HG03139 (cell line): ENCODE data around the gene ACTL10.
"Not testable (repeated sequence)": the region's sequence is repeated elsewhere in the genome, so short reads cannot be mapped to it uniquely, and the experiment has no call there.

ENCODE experiments used
- ATAC-seq: cut with Tn5 transposase; IDR thresholded peaks from one replicate; pipeline ENCODE4 v1.9.1; 2021; ENCODE audit not compliant: unreplicated experiment

The ACTL10 gene

GRCh38 chr20:33693741-33694638 is 27.2 kb downstream of the ACTL10 start:
- no peak for ATAC-seq

- no peak for ATAC-seq
Observed at GRCh38 chr20:33694639-33695012, 27.9 kb downstream of the ACTL10 start.

GRCh38 chr20:33696448-33696847 is 29.7 kb downstream of the ACTL10 start:
- ATAC-seq = no peak

- no peak for ATAC-seq
Observed at GRCh38 chr20:33697129-33697528, 30.4 kb downstream of the ACTL10 start.

GRCh38 chr20:33698966-33699365 is 32.2 kb downstream of the ACTL10 start:
- ATAC-seq = not testable (repeated sequence)

- not testable (repeated sequence) for ATAC-seq
Observed at GRCh38 chr20:33700696-33701441, 34.1 kb downstream of the ACTL10 start.

- ATAC-seq = no peak
Observed at GRCh38 chr20:33701629-33702450, 35.1 kb downstream of the ACTL10 start.

- no peak for ATAC-seq
Observed at GRCh38 chr20:33702861-33703260, 36.1 kb downstream of the ACTL10 start.

GRCh38 chr20:33703498-33704137 is 36.9 kb downstream of the ACTL10 start:
- no peak for ATAC-seq

GRCh38 chr20:33704197-33704924 is 37.6 kb downstream of the ACTL10 start:
- no peak for ATAC-seq

- no peak for ATAC-seq
Observed at GRCh38 chr20:33707668-33708067, 40.9 kb downstream of the ACTL10 start.

- ATAC-seq = no peak
Observed at GRCh38 chr20:33709398-33709797, 42.7 kb downstream of the ACTL10 start.

GRCh38 chr20:33709905-33710541 is 43.3 kb downstream of the ACTL10 start:
- no peak for ATAC-seq

GRCh38 chr20:33710681-33711445 is 44.1 kb downstream of the ACTL10 start:
- ATAC-seq = no peak

GRCh38 chr20:33711446-33711738 is 44.6 kb downstream of the ACTL10 start:
- ATAC-seq = no peak

GRCh38 chr20:33713865-33714367 is 47.2 kb downstream of the ACTL10 start:
- ATAC-seq = no peak

GRCh38 chr20:33716498-33716897 is 49.8 kb downstream of the ACTL10 start:
- ATAC-seq = no peak
